ENCODE measurements around the gene SMAD3.

GRCh38 chr15:67154249-67154648, 88.8 kb downstream of the SMAD3 start:
- no peak for TF ChIP-seq ZNF274 (IDR thresholded peaks at IDR 0.05; ENCODE audit: low read depth, low read length)
- TF ChIP-seq YY1 (IDR thresholded peaks at IDR 0.05; ENCODE audit: insufficient read depth, insufficient read length) = no peak
- TF ChIP-seq SUZ12 (IDR thresholded peaks at IDR 0.05; ENCODE audit: extremely low read depth, insufficient read depth, insufficient read length) = no peak
